ENCODE data around the gene KRT33A. TPM values are rescaled to one million over a fixed set of nuclear protein-coding genes. Genes with fewer than 3 reads are reported as not detected.

KRT33A gene
- total RNA-seq, 1 experiment from 2014 or later: not detected

GRCh38 chr17:41332239-41332638, 18.4 kb downstream of the KRT33A start:
- DNase-seq (ENCODE audit: extremely low read depth, low read depth): no peak

GRCh38 chr17:41331606-41332005, 19.0 kb downstream of the KRT33A start:
- DNase-seq (ENCODE audit: extremely low read depth, low read depth): no peak

- DNase-seq (ENCODE audit: extremely low read depth, low read depth): peak; percentile 40
These were observed 21.2 kb downstream of the KRT33A start for GRCh38 chr17:41329279-41329948.

GRCh38 chr17:41328207-41328606, 22.4 kb downstream of the KRT33A start:
- no peak for DNase-seq (ENCODE audit: extremely low read depth, low read depth)

GRCh38 chr17:41327411-41328120, 23.1 kb downstream of the KRT33A start:
- DNase-seq (ENCODE audit: extremely low read depth, low read depth): no peak

GRCh38 chr17:41326173-41327145, 24.2 kb downstream of the KRT33A start:
- DNase-seq (ENCODE audit: extremely low read depth, low read depth): no peak

- DNase-seq (ENCODE audit: extremely low read depth, low read depth): no peak
These were observed 25.0 kb downstream of the KRT33A start for GRCh38 chr17:41325611-41326010.

GRCh38 chr17:41325126-41325525, 25.5 kb downstream of the KRT33A start:
- DNase-seq (ENCODE audit: extremely low read depth, low read depth): no peak

GRCh38 chr17:41324180-41325075, 26.2 kb downstream of the KRT33A start:
- DNase-seq (ENCODE audit: extremely low read depth, low read depth): no peak

GRCh38 chr17:41322903-41323895, 27.4 kb downstream of the KRT33A start:
- DNase-seq (ENCODE audit: extremely low read depth, low read depth): no peak

GRCh38 chr17:41322094-41322902, 28.3 kb downstream of the KRT33A start:
- peak; percentile 30 for DNase-seq (ENCODE audit: extremely low read depth, low read depth)

- no peak for DNase-seq (ENCODE audit: extremely low read depth, low read depth)
These were observed 32.4 kb downstream of the KRT33A start for GRCh38 chr17:41318231-41318630.

GRCh38 chr17:41315814-41316445, 34.7 kb downstream of the KRT33A start:
- no peak for DNase-seq (ENCODE audit: extremely low read depth, low read depth)

GRCh38 chr17:41315204-41315794, 35.3 kb downstream of the KRT33A start, which contains the start of gene KRTAP17-1:
KRTAP17-1 (minus strand) TSS chr17:41315710; CDS start chr17:41315650, 60 bp downstream.
- no peak for DNase-seq (ENCODE audit: extremely low read depth, low read depth)

- DNase-seq (ENCODE audit: extremely low read depth, low read depth): no peak
These were observed 39.5 kb downstream of the KRT33A start for GRCh38 chr17:41311111-41311510.

- no peak for DNase-seq (ENCODE audit: extremely low read depth, low read depth)
These were observed 41.7 kb downstream of the KRT33A start, which contains the start of gene KRTAP16-1 for GRCh38 chr17:41308918-41309359. KRTAP16-1 (minus strand) TSS chr17:41309309; CDS start chr17:41309253, 56 bp downstream.
